NCI-H2196 treated with DMSO at 0.1 percent for 48 hours (cell line): ENCODE results near the gene TBKBP1.
"Not testable (repeated sequence)": the region's sequence is repeated elsewhere in the genome, so short reads cannot be mapped to it uniquely, and the experiment has no call there.

Source experiments
- DNase-seq: peaks from one replicate; lab custom pipeline; 2025; ENCODE audit not compliant: unreplicated experiment; lab: John Stamatoyannopoulos, UW

TBKBP1 gene

DNA sequence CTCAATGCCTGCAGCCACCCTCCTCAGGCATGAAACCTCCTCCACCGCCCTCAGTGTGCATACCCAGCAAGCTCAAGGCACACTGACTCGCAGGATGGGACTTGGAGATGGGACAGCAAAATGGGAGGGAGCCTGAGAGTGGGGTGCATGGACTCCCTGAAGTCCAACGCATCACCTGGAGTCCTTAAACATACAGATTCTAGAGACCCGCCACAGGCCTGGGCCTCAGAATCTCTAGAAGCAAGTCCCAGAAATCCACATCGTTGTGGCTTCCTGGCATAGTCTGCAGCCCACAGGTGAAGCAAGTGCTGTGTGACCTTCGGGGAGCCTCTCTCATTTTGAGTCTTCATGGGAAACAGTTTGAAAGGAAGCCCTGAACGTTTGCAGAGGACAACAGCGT lies 35.5 kb downstream of the TBKBP1 start:
- no peak for DNase-seq

DNA sequence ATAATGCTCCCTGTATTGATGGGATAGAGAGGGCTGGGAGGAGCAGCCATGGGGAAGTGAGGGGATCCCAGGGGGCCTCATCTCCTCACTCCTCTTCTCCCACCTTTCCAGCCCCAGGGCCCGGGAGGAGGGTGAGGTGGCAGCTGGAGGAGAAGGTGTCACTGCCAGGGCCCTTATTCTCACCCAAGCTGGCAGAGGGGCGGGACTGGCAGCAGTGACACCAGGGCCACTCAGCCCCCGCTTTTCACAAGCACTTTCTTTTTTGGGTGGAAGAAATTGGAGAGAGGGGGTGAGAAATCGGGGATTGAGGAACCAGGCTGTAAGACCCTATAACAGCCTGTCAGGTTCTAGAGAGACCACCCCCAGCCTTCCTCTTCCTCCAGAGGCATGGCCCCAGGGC lies 36.7 kb downstream of the TBKBP1 start:
- DNase-seq = no peak

DNA sequence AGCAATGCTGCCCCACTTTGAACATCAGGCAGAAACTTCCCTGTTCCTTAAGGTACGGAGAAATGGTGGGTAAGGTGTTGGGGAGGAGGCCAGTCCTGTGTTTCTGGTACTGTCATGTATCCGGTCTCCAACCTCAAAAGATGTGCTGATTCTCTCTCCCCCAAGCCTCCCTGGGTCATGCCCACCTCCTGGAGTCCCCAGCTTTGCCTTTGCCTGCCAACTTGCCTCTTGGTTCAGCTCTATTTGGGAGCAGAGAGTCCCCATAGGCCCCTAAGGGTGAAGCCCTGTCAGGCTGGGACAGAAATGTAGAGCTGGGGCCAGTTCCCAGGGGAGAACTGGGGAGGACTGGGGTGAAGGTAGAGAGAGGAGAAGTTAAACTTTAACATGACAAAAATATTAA lies 37.4 kb downstream of the TBKBP1 start:
- DNase-seq = no peak

DNA sequence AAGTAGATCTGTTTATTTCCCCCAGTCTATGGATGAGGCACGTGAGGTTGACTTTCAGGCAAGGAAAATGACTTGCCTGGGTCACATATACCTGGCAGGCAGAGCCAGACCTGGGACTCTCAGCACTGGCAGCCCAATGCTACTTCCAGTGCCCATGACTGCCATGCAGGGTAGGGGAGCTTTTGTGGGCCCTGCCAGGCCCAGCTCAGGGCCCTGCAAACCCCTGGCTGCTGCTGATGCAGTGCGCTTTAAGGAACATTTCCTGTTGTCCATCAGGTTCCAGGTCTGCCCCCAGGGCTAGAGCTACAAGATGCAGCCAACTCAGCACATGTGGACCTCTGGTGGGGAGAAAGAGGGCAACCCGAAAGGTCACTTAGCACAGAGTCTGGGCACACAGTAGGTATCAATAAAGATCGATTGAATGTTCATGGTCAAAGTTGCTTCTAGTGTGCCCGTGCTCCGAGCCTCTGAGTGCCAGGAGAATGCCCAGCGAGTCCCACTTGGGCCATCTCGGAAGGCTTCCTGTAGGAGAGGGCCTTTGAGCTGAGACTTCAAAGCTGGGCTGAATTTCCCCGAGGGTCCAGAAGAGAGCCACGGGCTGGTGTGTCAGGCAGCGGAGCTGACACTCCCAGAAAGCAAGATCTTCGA lies 38.6 kb downstream of the TBKBP1 start:
- no peak for DNase-seq

DNA sequence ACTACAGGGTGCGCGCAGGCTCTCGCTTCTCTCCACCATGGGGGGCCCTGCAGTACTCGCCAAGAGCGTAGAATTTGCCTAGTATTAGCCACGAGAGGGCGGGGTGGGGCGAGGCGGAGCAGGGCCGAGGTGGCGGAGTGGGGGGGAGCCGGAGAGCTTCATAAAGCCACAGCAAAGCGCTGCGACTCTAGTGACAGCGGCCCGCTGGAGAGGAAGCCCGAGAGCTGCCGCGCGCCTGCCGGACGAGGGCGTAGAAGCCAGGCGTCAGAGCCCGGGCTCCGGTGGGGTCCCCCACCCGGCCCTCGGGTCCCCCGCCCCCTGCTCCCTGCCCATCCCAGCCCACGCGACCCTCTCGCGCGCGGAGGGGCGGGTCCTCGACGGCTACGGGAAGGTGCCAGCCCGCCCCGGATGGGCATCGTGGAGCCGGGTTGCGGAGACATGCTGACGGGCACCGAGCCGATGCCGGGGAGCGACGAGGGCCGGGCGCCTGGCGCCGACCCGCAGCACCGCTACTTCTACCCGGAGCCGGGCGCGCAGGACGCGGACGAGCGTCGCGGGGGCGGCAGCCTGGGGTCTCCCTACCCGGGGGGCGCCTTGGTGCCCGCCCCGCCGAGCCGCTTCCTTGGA lies 39.2 kb downstream of the TBKBP1 start, which contains the start of gene TBX21:
TSS of gene TBX21 (plus strand) at position 190 of the 627 bp plus-strand sequence. CDS start at position 409, 219 bp downstream.
- DNase-seq = no peak

DNA sequence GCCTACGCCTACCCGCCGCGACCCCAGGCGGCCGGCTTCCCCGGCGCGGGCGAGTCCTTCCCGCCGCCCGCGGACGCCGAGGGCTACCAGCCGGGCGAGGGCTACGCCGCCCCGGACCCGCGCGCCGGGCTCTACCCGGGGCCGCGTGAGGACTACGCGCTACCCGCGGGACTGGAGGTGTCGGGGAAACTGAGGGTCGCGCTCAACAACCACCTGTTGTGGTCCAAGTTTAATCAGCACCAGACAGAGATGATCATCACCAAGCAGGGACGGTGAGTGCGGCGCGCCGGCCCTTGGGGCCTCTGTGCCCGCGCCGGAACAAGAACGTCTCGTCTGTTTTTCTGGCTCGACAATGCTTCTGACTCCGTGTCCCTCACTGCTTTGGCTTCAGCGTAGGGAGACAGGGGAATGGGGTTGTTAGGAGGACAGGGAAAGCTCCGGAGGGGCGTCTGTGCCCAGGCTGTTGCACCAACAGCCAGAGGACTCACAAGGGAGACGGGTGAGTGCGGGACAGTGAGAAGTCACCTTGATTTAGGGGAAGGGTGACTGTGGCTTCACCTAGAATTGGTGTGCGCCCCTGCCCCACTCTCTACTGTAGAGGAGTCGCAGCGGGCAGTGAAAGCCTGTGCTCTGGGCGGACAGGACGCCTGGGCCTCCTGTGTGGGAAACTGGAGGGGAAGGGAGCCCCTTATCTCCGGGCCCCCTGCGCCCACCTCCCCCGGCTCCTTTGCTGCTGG lies 39.9 kb downstream of the TBKBP1 start:
- DNase-seq = no peak

DNA sequence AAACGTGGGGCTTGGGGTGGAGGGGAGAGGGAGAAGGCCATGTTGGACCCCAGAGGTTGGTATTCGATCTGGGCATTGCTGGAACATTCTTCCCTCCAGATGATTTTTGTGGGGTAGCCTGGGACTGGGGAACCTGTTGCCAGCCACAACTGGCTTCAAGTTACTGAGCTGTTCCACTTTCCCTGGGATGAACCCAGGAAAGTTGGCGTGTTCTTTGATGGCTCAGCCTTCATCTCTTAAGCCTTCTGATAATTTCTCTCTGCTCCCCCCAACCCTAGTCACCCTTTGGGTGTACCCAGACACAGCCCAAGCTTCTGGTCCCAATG lies 41.1 kb downstream of the TBKBP1 start:
- no peak for DNase-seq

DNA sequence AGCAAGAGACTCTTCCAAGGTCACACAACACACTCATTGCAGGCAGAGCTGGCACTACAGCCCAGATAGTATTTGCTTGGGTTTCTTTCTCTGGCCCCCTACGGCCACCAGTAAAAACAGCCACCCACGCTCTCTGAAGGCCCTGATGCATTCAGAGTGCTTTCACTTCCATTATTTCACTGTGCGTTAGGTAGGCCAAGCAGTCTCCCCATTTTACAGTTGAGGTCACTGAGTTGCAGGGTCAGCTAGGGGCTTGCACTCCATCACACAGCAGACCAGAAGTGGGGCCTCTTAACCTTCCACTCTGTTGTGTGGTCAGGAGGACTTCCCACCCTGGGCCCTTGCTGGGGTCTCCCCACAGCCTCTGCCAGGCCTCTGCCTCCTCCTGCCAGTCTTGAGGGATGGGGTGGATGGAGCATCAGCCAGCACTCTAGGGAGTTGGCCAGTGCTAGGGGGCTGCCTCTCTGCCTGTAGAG lies 41.6 kb downstream of the TBKBP1 start:
- DNase-seq = no peak

DNA sequence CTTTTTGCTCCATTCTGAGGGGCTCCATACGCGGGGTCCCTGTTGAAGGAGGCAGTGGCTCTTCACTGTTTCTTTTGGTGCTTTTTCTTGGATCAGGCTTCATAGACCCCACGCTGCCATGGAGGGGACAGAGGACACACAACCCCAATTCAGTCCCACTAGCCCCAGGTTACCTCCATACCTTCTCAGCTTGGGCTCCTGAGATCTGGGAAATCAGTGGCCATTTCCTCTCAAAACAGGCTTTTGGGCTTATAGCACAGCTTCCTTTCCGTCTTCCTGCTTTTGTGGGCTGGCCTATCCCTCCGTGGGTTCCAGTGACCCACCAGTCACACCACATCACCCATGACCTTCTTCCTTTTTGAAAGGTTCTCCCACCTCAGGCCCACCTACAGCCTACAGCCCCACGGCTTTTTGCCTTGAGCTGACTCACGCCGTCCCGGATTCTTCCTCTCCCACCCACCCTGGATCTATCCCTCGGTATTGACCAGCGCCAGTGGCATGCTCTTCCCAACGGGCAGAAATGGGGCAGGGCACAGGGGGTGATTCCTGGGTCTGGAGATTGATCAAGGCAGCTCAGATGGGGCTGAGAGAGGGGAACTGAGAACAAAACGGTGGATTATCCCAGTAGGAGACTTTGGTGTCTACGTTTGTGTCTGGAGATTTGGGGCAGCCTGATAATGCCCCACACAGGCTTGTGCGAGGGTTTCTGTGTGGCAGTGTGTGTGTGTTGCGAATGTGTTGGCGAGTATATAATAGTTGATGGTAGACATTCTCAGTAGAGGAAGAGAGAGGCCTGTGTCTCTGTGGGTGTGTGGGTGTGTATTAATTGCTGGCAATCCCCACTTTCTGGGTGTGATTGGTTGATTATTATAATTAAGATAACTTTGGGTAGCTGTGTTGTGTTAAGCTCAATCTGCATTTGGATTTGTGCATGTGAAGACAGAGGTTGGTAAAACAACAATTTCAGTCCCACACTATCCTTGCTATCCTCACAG lies 42.8 kb downstream of the TBKBP1 start:
- DNase-seq = no peak

DNA sequence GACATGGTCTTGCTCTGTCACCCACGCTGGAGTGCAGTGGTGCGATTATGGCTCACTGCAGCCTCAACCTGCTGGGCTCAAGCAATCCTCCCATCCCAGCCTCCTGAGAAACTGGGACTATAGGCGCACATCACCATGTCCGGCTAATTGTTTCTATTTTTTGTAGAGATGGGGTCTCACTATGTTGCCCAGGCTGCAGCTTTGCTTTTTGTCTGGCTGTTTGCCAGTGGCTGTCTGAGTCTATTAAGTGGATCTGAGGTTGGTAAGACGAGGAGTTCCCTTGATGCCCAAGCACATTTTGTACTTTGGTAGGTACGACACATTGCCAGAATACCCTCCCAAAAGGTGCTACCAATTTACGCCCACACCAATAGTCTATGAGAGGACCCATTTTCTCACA lies 44.2 kb downstream of the TBKBP1 start:
- no peak for DNase-seq

DNA sequence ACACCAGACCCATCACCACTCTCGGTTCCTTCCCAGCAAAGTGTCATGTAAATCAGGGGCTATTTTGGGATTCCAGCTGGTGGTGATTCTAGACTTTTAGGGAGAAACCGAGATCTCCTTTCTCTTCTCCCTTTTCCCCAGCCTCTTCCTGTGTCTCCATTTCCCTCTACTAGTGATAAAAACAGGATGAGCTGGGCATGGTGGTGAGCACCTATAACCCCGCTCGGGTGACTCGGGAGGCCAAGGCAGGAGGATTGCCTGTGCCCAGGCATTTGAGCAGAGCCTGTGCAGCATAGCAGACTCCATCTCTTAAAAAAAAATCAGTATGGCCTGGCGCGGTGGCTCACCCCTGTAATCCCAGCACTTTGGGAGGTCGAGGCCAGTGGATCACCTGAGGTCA lies 45.2 kb downstream of the TBKBP1 start:
- no peak for DNase-seq

DNA sequence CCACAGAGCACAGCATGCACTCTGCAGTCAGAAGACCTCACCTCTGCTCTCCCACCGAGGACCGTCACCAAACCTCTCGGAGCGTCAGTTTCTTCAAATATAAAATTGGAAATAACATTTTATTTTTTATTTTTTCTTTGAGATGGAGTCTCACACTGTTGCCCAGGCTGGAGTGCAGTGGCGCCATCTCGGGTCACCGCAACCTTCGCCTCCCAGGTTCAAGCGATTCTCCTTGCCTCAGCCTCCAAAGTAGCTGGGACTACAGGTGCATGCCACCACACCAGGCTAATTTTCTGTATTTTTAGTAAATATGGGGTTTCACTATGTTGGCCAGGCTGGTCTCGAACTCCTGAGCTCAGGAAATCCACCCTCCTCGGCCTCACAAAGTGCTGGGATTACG lies 46.0 kb downstream of the TBKBP1 start:
- DNase-seq = not testable (repeated sequence)

DNA sequence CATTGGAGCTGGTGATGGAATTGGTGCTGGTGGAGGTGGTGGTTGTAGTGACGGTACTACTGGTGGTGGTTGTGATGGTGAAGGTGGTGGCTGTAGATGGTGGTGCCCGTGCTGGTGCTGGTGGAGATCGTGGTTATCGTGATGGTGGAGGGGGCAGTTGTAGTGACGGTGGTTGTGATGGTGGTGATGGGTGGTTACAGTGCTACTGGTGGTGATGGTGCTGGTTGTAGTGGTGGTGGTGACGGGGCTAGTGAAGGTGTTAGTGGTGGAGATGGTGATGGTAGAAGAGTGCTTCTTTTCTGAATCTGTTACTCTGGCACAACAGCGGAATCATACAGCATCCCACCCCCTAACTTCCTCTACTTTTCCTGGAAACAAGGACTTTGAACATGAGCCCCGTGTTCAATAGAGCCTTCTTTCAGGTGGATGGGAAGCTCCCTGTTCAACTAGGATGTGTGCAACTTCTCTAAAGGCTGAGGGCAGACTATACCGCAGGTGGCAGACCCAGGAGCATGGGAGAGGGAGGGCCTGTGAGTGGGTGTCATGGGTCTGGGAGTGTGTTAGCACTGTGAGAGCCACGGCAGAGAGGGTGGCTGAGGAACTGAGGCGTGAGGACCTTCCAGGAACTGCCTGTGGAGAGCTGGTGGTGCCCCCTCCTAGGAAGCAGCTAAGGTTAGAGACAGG lies 47.3 kb downstream of the TBKBP1 start:
- no peak for DNase-seq

DNA sequence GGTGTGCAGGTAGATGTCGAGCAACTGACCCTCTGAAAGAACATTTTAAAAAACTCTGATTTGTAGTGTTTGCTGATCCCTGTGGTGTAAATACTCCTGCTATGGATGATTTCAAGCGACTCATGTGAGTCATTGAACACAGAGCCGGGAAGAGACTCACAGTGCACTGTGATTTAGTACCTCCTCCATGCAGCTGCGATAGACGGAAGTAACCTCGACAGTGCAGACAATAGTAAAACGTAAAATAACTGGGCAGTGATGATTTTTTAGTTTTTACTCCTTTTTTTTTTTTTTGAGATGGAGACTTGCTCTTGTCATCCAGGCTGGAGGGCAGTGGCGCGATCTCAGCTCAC lies 47.8 kb downstream of the TBKBP1 start:
- DNase-seq = no peak

DNA sequence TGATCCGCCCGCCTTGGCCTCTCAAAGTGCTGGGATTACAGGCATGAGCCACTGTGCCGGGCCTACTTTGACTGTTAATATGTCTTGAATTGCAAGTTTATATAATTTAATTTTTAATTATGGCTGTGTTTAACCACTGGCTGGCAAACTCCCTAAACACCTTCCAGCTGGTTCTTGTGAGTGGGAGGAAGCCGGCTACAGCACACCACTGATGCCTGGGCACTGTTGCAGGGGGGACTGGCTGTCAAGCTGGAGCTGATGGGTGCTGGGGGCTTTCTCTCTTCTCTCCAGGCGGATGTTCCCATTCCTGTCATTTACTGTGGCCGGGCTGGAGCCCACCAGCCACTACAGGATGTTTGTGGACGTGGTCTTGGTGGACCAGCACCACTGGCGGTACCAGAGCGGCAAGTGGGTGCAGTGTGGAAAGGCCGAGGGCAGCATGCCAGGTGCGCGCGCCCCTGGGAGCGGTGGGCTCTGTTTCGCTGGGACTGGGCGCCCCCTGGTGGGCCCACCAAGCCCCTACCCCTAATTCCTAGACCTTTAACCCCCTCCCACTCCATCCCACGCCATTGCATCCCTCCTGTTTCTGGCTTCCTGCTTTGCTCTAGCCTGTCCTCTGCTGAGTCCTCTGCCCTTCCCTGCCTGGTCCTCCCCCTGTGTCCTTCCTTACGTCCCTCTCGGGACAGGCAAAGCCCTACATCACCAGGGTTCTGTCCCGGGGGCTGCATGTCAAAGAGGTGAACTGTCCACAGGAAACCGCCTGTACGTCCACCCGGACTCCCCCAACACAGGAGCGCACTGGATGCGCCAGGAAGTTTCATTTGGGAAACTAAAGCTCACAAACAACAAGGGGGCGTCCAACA lies 48.6 kb downstream of the TBKBP1 start:
- no peak for DNase-seq

DNA sequence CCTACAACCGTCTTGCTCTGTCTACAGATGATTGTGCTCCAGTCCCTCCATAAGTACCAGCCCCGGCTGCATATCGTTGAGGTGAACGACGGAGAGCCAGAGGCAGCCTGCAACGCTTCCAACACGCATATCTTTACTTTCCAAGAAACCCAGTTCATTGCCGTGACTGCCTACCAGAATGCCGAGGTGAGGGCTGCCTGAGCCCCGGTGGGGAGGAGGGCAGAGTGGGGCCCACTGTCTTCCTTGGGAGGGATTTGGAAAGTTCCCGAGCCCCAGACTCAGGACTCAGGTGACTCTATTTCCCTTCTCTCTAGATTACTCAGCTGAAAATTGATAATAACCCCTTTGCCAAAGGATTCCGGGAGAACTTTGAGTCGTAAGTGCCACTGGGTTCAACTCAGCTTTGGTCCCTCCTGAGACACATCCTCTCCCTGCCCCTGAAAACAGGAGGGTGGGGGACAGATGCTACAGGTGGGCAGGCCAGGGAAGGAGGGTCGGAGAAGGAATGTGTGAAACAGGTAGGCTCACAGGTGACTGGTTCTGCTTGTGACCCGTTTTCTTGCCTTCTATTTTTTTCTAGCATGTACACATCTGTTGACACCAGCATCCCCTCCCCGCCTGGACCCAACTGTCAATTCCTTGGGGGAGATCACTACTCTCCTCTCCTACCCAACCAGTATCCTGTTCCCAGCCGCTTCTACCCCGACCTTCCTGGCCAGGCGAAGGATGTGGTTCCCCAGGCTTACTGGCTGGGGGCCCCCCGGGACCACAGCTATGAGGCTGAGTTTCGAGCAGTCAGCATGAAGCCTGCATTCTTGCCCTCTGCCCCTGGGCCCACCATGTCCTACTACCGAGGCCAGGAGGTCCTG lies 50.4 kb downstream of the TBKBP1 start:
- DNase-seq = no peak

DNA sequence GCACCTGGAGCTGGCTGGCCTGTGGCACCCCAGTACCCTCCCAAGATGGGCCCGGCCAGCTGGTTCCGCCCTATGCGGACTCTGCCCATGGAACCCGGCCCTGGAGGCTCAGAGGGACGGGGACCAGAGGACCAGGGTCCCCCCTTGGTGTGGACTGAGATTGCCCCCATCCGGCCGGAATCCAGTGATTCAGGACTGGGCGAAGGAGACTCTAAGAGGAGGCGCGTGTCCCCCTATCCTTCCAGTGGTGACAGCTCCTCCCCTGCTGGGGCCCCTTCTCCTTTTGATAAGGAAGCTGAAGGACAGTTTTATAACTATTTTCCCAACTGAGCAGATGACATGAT lies 51.0 kb downstream of the TBKBP1 start:
- DNase-seq = no peak

DNA sequence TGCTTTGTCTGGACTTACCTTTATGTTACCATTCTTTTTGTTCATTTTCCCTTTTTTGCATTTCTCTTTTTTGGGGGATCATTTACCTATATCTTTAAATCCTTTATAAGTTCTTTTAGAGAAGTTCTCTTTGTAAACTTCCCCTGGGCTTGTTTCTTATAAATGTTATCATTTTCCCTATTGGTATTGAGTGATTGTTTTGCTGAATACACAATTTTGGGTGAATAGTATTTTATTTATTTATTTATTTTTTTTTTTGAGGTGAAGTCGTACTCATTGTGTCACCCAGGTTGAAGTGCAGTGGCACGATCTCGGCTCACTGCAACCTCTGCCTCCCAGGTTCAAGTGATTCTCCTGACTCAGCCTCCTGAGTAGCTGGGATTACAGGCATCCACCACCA lies 57.5 kb downstream of the TBKBP1 start:
- no peak for DNase-seq

DNA sequence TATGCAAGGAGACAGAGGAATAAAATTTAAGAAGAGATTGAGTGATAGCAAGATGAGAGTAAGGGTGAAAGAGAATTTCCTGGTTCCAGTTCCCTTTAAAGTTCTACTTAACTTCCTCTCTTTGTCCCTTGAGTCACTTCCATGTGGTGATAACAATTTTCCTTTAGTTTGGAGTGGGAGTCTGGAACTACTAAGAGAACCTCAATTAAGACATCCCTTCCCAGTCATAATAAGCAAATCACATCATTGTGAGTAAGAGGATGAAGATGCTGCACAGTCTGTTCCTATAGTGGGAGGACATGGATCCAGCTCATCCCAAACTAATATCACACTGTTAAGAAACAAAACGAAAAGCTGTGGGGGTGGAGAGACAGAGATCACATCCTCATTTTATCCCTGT lies 63.4 kb downstream of the TBKBP1 start:
- no peak for DNase-seq
